GM18502 (cell line): ENCODE results near the gene COX15.
A peak's percentile ranks its signal among the peaks of the same experiment; 100 is the strongest.
"Not testable (repeated sequence)": the region's sequence is repeated elsewhere in the genome, so short reads cannot be mapped to it uniquely, and the experiment has no call there.

Experiments
- ATAC-seq: cut with Tn5 transposase; IDR thresholded peaks from one replicate; pipeline ENCODE4 v1.9.1; 2021; ENCODE audit warnings: mild to moderate bottlenecking; ENCODE audit not compliant: unreplicated experiment, poor library complexity

Gene COX15

GRCh38 chr10:99732033-99732842 lies at the start of gene COX15, which contains the start of gene CUTC:
COX15 (minus strand) TSS chr10:99732127; CDS start chr10:99732049, 78 bp downstream.
CUTC (plus strand) TSS chr10:99732234; CDS start chr10:99732349, 115 bp downstream.
- ATAC-seq, result peak; percentile 86

DNA sequence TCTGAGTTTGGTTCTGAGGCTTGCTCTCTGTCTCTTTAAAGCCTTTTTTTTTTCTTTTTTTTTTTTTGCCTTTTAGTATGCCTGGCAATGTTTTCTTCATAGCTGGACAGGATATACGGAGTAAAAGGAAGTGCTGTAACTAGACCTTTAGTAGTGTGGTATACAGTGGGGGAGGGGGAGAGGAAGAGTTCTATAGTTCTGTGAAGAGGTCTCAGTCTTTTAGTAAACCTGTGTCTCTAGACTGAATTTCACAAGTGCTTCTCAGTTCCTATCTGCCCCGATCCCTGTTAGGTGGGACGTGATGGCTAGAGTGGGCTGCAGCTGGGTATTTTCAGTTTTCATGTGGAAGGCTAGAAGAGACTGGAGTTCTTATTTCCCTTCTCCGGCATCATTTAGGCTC lies 47.4 kb upstream of the COX15 start:
- no peak for ATAC-seq

GRCh38 chr10:99777918-99778714 lies 46.2 kb upstream of the COX15 start:
- no peak for ATAC-seq

- ATAC-seq, result no peak
These were observed 43.9 kb upstream of the COX15 start for GRCh38 chr10:99775850-99776249.

- no peak for ATAC-seq
These were observed 38.6 kb upstream of the COX15 start for GRCh38 chr10:99770408-99771045.

GRCh38 chr10:99769706-99770105 lies 37.8 kb upstream of the COX15 start:
- ATAC-seq, result no peak

- ATAC-seq, result no peak
These were observed 36.6 kb upstream of the COX15 start for GRCh38 chr10:99768556-99768955.

DNA sequence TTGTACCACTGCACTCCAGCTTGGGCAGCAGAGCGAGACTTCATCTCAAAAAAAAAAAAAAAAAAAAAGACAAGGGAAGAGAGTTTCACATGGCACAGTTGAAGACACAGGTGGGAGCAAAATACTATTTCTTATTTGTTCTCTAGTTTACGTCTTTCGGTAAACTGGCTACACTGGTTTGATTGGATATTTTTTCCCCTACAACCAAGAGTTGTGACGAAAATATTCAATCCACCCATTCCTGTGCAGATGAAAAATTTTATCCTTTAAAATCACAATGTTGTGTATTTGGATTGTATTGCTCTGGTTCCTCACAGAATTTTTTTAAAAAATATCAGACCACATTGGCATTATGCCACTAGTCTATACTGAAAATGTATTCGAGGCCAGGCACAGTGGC lies 36.0 kb upstream of the COX15 start:
- no peak for ATAC-seq

GRCh38 chr10:99766302-99766681 lies 34.4 kb upstream of the COX15 start:
- peak; percentile 79 for ATAC-seq

DNA sequence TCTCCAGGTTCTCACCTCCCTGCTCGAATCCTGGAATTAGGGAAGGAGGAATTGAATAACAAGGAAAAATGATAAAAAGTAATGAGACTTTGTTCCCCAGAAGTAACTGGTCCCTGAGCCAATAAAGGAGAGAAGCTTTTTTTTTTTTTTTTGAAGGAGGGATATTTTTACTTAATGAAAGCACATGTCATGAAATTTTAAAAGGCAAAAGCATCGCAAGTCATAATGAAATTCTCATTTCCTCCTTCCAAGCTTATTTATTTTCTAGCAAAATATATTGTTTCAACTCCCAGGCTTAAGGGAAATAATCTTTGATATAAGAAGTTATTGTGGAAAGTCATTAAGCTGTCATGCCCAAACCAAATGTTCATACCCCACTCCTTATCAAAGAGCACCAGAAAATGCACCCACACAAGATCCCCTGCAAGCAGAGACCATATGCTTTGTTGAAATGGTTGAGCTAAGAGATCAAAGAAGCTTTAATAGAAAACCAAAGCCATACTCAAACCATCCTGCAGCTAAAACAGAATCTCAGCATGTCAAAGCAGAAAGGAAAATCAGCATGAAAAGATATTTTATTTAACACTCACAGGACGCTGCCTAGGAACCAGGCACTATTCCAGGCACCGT lies 33.9 kb upstream of the COX15 start:
- ATAC-seq, result peak; percentile 14

- no peak for ATAC-seq
These were observed 29.4 kb upstream of the COX15 start for GRCh38 chr10:99761365-99761764.

- ATAC-seq, result no peak
These were observed 28.4 kb upstream of the COX15 start for GRCh38 chr10:99760321-99760720.

DNA sequence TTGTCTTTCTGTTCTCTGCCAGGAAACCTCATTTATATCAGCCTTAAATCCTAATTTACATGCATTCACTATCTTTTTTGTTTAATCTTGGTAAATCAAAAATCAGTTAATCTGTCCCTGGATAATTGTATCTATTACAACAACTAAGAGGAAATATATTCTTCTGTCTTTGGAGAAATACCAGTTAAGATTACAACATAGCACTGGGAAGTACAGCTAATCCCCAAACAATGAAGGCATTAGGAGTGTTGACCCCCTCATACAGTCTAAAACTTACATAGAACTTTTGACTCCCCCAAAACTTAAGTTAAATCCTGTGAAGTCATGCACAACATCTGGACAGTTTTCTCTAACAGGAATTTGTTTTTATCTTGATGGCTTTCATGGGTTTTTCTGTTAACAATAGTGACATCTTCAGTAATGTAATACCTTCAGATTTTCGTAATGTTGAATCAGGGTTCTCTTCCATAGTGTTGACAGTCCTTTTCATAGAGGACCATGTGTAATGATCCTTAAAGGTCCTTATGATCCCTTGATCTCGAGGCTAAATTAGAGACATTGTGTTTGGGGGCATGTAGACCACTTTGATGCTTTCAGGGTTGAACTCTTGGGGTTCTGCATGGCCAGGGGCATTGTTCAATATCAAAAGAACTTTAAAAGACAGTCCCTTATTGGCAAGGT lies 26.4 kb upstream of the COX15 start:
- no peak for ATAC-seq

DNA sequence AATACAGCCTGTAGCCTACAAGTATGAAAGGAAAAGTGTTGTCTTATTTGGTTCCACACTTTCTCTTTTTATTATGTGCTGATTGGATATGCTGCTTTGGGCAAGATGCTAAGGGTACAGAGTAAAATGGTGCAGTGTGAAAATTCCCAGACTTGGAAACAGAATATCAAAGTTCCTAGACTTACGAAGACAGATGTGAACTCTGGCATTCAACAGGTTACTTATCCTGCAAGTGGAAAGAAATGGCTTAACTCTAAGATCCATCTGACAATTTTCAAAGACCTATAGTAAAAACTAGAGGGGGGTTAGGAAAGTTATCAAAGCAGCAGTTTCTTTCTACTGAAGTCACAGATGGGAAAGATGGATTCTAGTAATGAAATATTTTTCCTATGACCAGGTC lies 24.2 kb upstream of the COX15 start:
- ATAC-seq, result no peak

GRCh38 chr10:99754670-99755069 lies 22.7 kb upstream of the COX15 start:
- ATAC-seq, result no peak

GRCh38 chr10:99750641-99751040 lies 18.7 kb upstream of the COX15 start:
- ATAC-seq, result no peak

DNA sequence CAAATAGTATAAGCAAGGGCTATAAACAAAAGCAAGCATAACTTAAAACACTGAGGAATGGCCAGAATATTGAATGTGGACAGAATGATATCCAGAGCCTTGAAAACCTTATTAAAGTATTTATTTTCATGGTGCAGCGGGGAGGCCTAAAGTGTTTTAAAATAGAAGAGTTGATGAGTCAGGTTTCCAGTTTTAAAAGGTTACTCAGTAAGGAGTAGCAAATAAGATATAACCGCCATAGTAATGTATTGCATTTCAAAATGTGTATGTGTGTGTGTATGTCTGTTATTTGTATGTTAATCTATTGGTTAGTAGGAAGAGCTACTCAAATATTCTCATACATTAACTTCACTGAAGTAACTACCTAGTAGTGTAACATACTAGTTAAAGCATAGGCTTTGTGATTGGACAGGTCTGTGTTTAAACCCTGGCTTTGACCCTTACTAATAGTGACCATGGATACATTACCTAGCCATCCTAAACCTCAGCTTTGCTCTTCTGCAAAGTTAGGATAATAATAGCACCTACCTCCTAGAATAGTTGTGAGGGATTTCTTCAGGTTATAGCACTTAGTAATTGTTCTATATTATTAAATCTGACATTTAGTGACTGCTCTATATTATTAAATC lies 17.0 kb upstream of the COX15 start:
- ATAC-seq, result no peak

- not testable (repeated sequence) for ATAC-seq
These were observed 14.2 kb upstream of the COX15 start for GRCh38 chr10:99746166-99746565.

- no peak for ATAC-seq
These were observed 11.9 kb upstream of the COX15 start for GRCh38 chr10:99743841-99744240.

DNA sequence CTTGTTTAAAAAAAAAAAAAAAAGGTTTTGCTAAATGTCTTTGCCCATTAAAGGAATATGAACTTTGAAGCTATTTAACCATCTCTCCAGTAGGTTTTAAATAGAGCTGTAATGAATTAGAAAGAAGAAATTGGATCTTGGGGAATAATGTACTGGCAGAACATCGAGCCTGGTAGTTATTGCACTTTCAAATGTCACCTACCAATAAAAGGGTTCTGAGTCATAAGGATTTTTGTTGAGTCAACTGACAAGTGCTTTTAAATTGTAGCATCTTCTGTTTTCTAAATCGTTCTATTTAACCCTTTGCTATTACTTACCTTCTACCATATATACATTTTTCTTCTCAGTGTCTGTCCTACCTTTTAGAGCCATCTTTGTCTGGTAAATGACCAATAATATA lies 10.8 kb upstream of the COX15 start:
- no peak for ATAC-seq
